OCI-LY1 (cell line): ENCODE measurements around the gene TTC24.
"Not testable (repeated sequence)": the region's sequence is repeated elsewhere in the genome, so short reads cannot be mapped to it uniquely, and the experiment has no call there.

ENCODE experiments used
- H2AFZ ChIP-seq: fragments of 200-600 bp; sonication (generic), shearing (Covaris generic); 2 replicates; pipeline ENCODE4 v1.6.0; 2014; ENCODE audit warnings: antibody characterized with exemption, mild to moderate bottlenecking, low read length
- H3F3A ChIP-seq: fragments of 200-600 bp; sonication (generic), shearing (Covaris generic); 2 replicates; pipeline ENCODE4 v1.6.0; 2014; ENCODE audit warnings: mild to moderate bottlenecking, antibody characterized with exemption, low read length, moderate library complexity; ENCODE audit not compliant: insufficient read depth
- H3K27ac ChIP-seq: fragments of 200-600 bp; sonication (generic); 2 replicates; pipeline ENCODE4 v1.5.1; 2014; ENCODE audit warnings: low read length, mixed run types, mild to moderate bottlenecking, low read depth; ENCODE audit not compliant: poor library complexity, severe bottlenecking
- H3K27me3 ChIP-seq: fragments of 200-600 bp; sonication (generic); 2 replicates; pipeline ENCODE4 v1.6.0; 2014; ENCODE audit warnings: antibody characterized with exemption, mild to moderate bottlenecking, low read length, moderate library complexity; ENCODE audit not compliant: insufficient read depth
- H3K36me3 ChIP-seq: fragments of 200-600 bp; sonication (generic); 2 replicates; pipeline ENCODE4 v1.6.1; 2014; ENCODE audit warnings: mild to moderate bottlenecking, antibody characterized with exemption, low read length, moderate library complexity, mixed read lengths; ENCODE audit not compliant: insufficient read depth
- H3K4me1 ChIP-seq: fragments of 200-600 bp; sonication (generic); 2 replicates; pipeline ENCODE4 v1.5.1; 2014; ENCODE audit warnings: mild to moderate bottlenecking, low read length, moderate library complexity; ENCODE audit not compliant: insufficient read depth, severe bottlenecking
- H3K4me2 ChIP-seq: fragments of 200-600 bp; sonication (generic), shearing (Covaris generic); 2 replicates; pipeline ENCODE4 v1.6.1; 2014; ENCODE audit warnings: low read length
- H3K4me3 ChIP-seq: fragments of 200-600 bp; sonication (generic); 2 replicates; pipeline ENCODE4 v1.5.1; 2014; ENCODE audit warnings: low read length, low read depth, mild to moderate bottlenecking, mixed read lengths; ENCODE audit not compliant: poor library complexity, severe bottlenecking
- H3K79me2 ChIP-seq: fragments of 200-600 bp; shearing (Covaris generic); 2 replicates; pipeline ENCODE4 v1.6.1; 2016; ENCODE audit warnings: mixed run types, low read length, mixed read lengths; ENCODE audit not compliant: insufficient read depth
- H3K9ac ChIP-seq: fragments of 200-600 bp; sonication (generic), shearing (Covaris generic); 2 replicates; pipeline ENCODE4 v1.6.1; 2014; ENCODE audit warnings: mild to moderate bottlenecking, low read length, mixed read lengths
- H3K9me2 ChIP-seq: fragments of 200-600 bp; sonication (generic), shearing (Covaris generic); 2 replicates; pipeline ENCODE4 v1.6.1; 2014; ENCODE audit warnings: low read depth, mild to moderate bottlenecking, low read length, mixed read lengths
- H3K9me3 ChIP-seq: fragments of 200-600 bp; shearing (Covaris generic); 2 replicates; pipeline ENCODE4 v1.6.1; 2014; ENCODE audit warnings: low read length, mixed read lengths
- H4K20me1 ChIP-seq: fragments of 200-600 bp; sonication (generic), shearing (Covaris generic); 2 replicates; pipeline ENCODE4 v1.6.0; 2016; ENCODE audit warnings: mild to moderate bottlenecking, low read length; ENCODE audit not compliant: insufficient read depth
- EZH2 ChIP-seq: fragments of 200-600 bp; sonication (generic), shearing (Covaris generic); IDR thresholded peaks from 2 replicates; pipeline ENCODE4 v1.8.0; 2017; ENCODE audit warnings: borderline replicate concordance, mixed run types, mild to moderate bottlenecking, antibody characterized with exemption, low read length, moderate library complexity, mixed read lengths
- TF ChIP-seq, protein P1 (sequence below): fragments of 200-600 bp; sonication (generic), shearing (Covaris generic); IDR thresholded peaks from 2 replicates; pipeline ENCODE4 v1.5.1; 2017; ENCODE audit warnings: mild to moderate bottlenecking, antibody characterized with exemption, low read length, moderate library complexity, mixed read lengths

The TTC24 gene

GRCh38 chr1:156602557-156602993, 23.1 kb downstream of the TTC24 start:
- Histone ChIP-seq H3K79me2 (no peaks in the 10 kb centered on the region), H4K20me1 (no peaks in the 10 kb centered on the region), H3K4me3 (peak overlapping the region; percentile 13), H3K27ac (no peak overlapping the region), H3K27me3 (no peaks in the 10 kb centered on the region), H3K9me2 (no peaks in the 10 kb centered on the region), H3K9ac (no peak overlapping the region), H3K4me1 (peaks cover 27% of the 10 kb centered on the region), H3K9me3 (no peaks in the 10 kb centered on the region), H3K36me3 (peaks cover 19% of the 10 kb centered on the region; the same call in 1 of the 2 replicates), H3F3A (no peaks in the 10 kb centered on the region), H2AFZ (no peak overlapping the region), H3K4me2 (peak overlapping the region; percentile 93; the same call in 1 of the 2 replicates)
- no peak for TF ChIP-seq EZH2
- TF ChIP-seq, protein P1, sequence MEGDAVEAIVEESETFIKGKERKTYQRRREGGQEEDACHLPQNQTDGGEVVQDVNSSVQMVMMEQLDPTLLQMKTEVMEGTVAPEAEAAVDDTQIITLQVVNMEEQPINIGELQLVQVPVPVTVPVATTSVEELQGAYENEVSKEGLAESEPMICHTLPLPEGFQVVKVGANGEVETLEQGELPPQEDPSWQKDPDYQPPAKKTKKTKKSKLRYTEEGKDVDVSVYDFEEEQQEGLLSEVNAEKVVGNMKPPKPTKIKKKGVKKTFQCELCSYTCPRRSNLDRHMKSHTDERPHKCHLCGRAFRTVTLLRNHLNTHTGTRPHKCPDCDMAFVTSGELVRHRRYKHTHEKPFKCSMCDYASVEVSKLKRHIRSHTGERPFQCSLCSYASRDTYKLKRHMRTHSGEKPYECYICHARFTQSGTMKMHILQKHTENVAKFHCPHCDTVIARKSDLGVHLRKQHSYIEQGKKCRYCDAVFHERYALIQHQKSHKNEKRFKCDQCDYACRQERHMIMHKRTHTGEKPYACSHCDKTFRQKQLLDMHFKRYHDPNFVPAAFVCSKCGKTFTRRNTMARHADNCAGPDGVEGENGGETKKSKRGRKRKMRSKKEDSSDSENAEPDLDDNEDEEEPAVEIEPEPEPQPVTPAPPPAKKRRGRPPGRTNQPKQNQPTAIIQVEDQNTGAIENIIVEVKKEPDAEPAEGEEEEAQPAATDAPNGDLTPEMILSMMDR = peak; percentile 73

DNA sequence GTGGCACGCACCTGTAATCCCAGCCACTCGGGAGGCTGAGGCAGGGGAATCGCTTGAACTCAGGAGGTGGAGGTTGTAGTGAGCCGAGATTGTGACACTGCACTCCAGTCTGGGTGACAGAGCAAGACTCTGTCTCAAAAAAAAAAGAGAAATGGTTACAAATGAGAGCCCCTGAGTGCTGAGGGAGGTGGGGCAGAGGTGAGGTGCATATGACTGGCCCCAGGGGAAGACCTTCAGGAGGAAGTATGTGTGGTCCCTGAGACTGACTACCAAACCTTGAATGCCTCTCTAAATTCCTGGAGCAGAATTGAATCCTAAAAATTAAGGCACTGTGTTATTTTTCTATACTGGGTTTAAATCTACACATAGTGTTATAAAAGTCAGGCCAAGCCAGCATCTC, 27.8 kb downstream of the TTC24 start:
- H2AFZ ChIP-seq, H3K9me3 ChIP-seq, H3K9me2 ChIP-seq, H3K27ac ChIP-seq, H4K20me1 ChIP-seq, H3K27me3 ChIP-seq, H3K36me3 ChIP-seq, H3K4me2 ChIP-seq, H3K79me2 ChIP-seq, H3F3A ChIP-seq, H3K4me3 ChIP-seq, H3K9ac ChIP-seq, H3K4me1 ChIP-seq: not testable (repeated sequence)

GRCh38 chr1:156608036-156608674, 28.6 kb downstream of the TTC24 start:
- no peaks in the 10 kb centered on the region for H3K27me3 ChIP-seq
- H3K27ac ChIP-seq = no peak overlapping the region
- TF ChIP-seq, protein P1 = peak; percentile 84
- TF ChIP-seq EZH2 = no peak
- H3K4me2 ChIP-seq = no peak overlapping the region
- H3K4me1 ChIP-seq = no peaks in the 10 kb centered on the region
- no peak overlapping the region for H2AFZ ChIP-seq
- no peak overlapping the region for H3K9ac ChIP-seq
- H3K4me3 ChIP-seq = no peak overlapping the region
- no peaks in the 10 kb centered on the region for H3K9me3 ChIP-seq
- no peaks in the 10 kb centered on the region for H3K79me2 ChIP-seq
- H3K36me3 ChIP-seq = no peaks in the 10 kb centered on the region
- H3K9me2 ChIP-seq = no peaks in the 10 kb centered on the region
- H3F3A ChIP-seq = no peaks in the 10 kb centered on the region
- H4K20me1 ChIP-seq = no peaks in the 10 kb centered on the region

GRCh38 chr1:156608981-156609380, 29.5 kb downstream of the TTC24 start:
- H3K27ac ChIP-seq = no peak overlapping the region
- no peak overlapping the region for H3K4me3 ChIP-seq
- no peaks in the 10 kb centered on the region for H3K9me3 ChIP-seq
- no peak overlapping the region for H3K4me2 ChIP-seq
- H3K9ac ChIP-seq = no peak overlapping the region
- TF ChIP-seq EZH2 = no peak
- TF ChIP-seq, protein P1 = peak; percentile 84
- no peaks in the 10 kb centered on the region for H3K9me2 ChIP-seq
- no peaks in the 10 kb centered on the region for H3K4me1 ChIP-seq
- H3K27me3 ChIP-seq = no peaks in the 10 kb centered on the region
- H4K20me1 ChIP-seq = no peaks in the 10 kb centered on the region
- no peak overlapping the region for H2AFZ ChIP-seq
- H3F3A ChIP-seq = no peaks in the 10 kb centered on the region
- no peaks in the 10 kb centered on the region for H3K79me2 ChIP-seq
- no peaks in the 10 kb centered on the region for H3K36me3 ChIP-seq

GRCh38 chr1:156610072-156610471, 30.5 kb downstream of the TTC24 start:
- not testable (repeated sequence) for H3K4me3 ChIP-seq, H3K9me2 ChIP-seq, H3K9ac ChIP-seq, H3K36me3 ChIP-seq, H3K27ac ChIP-seq, H3K4me2 ChIP-seq, H3K4me1 ChIP-seq, H3K27me3 ChIP-seq, H2AFZ ChIP-seq, H3F3A ChIP-seq, H3K9me3 ChIP-seq, H4K20me1 ChIP-seq, H3K79me2 ChIP-seq
